Measurements from ENCODE around the gene ZHX3.

ZHX3 gene

DNA sequence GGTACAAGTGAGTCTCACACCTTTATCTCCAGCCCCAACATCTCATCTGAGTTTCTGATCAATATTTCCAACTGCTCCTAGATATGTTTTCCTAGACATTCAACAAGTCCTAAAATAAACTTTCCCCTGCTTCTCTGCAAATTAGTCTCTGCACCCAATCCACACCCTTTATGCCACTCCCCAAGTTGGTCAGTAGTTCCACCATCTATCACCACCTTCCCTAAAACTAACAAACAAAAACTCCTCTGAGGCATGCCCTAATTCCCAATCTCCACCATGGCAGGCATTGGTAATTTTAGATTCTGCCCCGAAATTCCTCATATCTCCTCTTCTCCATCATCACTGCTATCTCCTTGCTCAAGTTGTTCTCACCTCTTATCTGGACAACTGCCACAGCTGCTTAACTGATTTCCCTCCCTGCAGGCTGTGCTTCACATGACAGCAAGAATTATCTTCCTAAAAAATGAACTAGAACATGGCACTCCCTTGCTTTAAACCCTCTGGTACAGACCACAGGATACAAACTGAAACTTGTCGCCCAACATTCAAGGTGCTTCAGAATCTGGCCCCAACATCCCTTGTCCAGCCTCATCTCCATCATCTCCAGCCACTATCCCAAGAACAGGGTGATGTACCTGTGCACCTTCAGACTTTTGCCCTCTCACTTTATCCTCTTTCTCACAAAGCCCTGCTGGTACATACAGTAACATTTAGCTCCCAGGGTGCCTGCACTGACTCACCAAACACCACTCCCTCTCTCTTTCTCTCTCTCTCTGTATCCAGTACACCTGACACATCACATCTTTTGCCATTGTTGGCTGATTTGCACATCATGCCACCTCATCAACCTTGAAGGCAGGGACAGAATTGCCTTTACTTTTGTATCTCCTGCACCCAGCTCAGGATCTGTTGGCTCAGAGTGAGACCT is 55.5 kb downstream of the ZHX3 start:
- Histone ChIP-seq H3F3A (ENCODE audit: low read depth) (no peaks in the 10 kb centered on the region), H4K20me1 (ENCODE audit: insufficient read depth, low read length, poor library complexity, severe bottlenecking) (no peaks in the 10 kb centered on the region), H3K9me2 (replicated peaks; ENCODE audit: low read depth, low read length) (no peaks in the 10 kb centered on the region), H3K4me3 (ENCODE audit: low read length, poor library complexity, severe bottlenecking) (no peak overlapping the region), H3K79me2 (ENCODE audit: insufficient read depth, low read length) (no peaks in the 10 kb centered on the region), H3K9ac (ENCODE audit: low read depth, low read length, poor library complexity, severe bottlenecking) (no peak overlapping the region), H3K4me2 (ENCODE audit: low read depth, low read length, poor library complexity, severe bottlenecking) (no peak overlapping the region), H3K4me1 (ENCODE audit: insufficient read depth, low read length, poor library complexity, severe bottlenecking) (peaks cover 14% of the 10 kb centered on the region), H2AFZ (ENCODE audit: low read length) (no peak overlapping the region), H3K36me3 (ENCODE audit: insufficient read depth, low read length) (no peaks in the 10 kb centered on the region), H3K27me3 (ENCODE audit: insufficient read depth, low read length, poor library complexity, severe bottlenecking) (no peaks in the 10 kb centered on the region), H3K9me3 (ENCODE audit: insufficient read depth, low read depth, low read length) (no peaks in the 10 kb centered on the region)
- TF ChIP-seq, protein P1, sequence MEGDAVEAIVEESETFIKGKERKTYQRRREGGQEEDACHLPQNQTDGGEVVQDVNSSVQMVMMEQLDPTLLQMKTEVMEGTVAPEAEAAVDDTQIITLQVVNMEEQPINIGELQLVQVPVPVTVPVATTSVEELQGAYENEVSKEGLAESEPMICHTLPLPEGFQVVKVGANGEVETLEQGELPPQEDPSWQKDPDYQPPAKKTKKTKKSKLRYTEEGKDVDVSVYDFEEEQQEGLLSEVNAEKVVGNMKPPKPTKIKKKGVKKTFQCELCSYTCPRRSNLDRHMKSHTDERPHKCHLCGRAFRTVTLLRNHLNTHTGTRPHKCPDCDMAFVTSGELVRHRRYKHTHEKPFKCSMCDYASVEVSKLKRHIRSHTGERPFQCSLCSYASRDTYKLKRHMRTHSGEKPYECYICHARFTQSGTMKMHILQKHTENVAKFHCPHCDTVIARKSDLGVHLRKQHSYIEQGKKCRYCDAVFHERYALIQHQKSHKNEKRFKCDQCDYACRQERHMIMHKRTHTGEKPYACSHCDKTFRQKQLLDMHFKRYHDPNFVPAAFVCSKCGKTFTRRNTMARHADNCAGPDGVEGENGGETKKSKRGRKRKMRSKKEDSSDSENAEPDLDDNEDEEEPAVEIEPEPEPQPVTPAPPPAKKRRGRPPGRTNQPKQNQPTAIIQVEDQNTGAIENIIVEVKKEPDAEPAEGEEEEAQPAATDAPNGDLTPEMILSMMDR (conservative IDR thresholded peaks at IDR 0.05; ENCODE audit: low read length), result no peak
- TF ChIP-seq EZH2phosphoT487 (IDR thresholded peaks at IDR 0.05; ENCODE audit: borderline replicate concordance), result no peak

DNA sequence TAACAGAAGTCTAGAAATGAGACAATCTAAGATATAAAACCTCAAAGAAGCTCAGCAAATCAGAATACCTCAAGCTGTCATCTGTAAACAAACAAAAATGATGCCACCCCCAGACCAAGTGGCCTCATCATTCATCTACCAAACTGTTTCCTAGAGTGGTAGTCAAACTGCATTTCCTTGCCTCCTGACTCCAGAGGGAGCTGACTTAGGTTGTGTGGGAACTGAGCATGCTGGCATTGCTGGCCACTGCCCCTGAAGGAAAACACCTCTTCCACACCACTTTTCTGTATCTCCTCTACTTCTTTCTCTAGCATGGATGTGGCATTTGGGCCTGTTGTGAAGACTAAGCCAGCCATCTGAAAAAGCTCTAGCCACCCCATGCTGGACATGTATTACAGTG is 56.3 kb downstream of the ZHX3 start:
- Histone ChIP-seq H3K36me3 (ENCODE audit: insufficient read depth, low read length) (no peaks in the 10 kb centered on the region), H3K27me3 (ENCODE audit: insufficient read depth, low read length, poor library complexity, severe bottlenecking) (no peaks in the 10 kb centered on the region), H3K4me1 (ENCODE audit: insufficient read depth, low read length, poor library complexity, severe bottlenecking) (peaks cover 14% of the 10 kb centered on the region), H3K79me2 (ENCODE audit: insufficient read depth, low read length) (no peaks in the 10 kb centered on the region), H4K20me1 (ENCODE audit: insufficient read depth, low read length, poor library complexity, severe bottlenecking) (no peaks in the 10 kb centered on the region), H3K9me2 (replicated peaks; ENCODE audit: low read depth, low read length) (no peaks in the 10 kb centered on the region), H2AFZ (ENCODE audit: low read length) (no peak overlapping the region), H3F3A (ENCODE audit: low read depth) (no peaks in the 10 kb centered on the region), H3K9me3 (ENCODE audit: insufficient read depth, low read depth, low read length) (no peaks in the 10 kb centered on the region), H3K4me3 (ENCODE audit: low read length, poor library complexity, severe bottlenecking) (no peak overlapping the region), H3K4me2 (ENCODE audit: low read depth, low read length, poor library complexity, severe bottlenecking) (no peak overlapping the region), H3K9ac (ENCODE audit: low read depth, low read length, poor library complexity, severe bottlenecking) (no peak overlapping the region)
- TF ChIP-seq, protein P1 (conservative IDR thresholded peaks at IDR 0.05; ENCODE audit: low read length), result no peak
- no peak for TF ChIP-seq EZH2phosphoT487 (IDR thresholded peaks at IDR 0.05; ENCODE audit: borderline replicate concordance)

DNA sequence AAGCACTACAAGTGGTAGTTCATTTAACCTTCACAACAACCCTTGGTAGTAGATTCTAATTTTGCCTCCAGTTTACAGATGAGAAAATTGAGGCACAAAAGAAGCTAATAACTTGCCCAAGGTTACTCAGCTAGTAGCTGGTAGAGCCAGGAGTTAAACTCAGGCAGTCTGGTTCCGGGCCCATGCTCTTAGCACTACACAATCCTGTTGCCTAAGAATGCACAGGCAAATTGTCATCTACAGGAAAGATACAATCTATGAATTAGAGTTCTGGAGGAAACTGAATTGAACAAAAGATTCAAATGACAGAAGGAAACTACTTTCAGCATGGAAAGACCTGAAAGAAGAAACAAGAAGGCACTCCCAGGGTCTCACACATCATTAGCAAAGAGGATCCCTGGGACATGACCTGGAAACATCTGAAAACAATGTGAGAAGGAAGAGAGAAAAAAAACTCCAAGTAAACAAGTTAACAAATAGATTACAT is 56.8 kb downstream of the ZHX3 start:
- Histone ChIP-seq H3F3A (ENCODE audit: low read depth) (no peaks in the 10 kb centered on the region), H3K36me3 (ENCODE audit: insufficient read depth, low read length) (no peaks in the 10 kb centered on the region)

More for the DNA sequence above, 56.8 kb downstream of the ZHX3 start:
- Histone ChIP-seq H3K79me2 (ENCODE audit: insufficient read depth, low read length) (no peaks in the 10 kb centered on the region), H3K4me3 (ENCODE audit: low read length, poor library complexity, severe bottlenecking) (no peak overlapping the region), H3K27me3 (ENCODE audit: insufficient read depth, low read length, poor library complexity, severe bottlenecking) (no peaks in the 10 kb centered on the region), H2AFZ (ENCODE audit: low read length) (no peak overlapping the region), H4K20me1 (ENCODE audit: insufficient read depth, low read length, poor library complexity, severe bottlenecking) (no peaks in the 10 kb centered on the region), H3K9me3 (ENCODE audit: insufficient read depth, low read depth, low read length) (no peaks in the 10 kb centered on the region), H3K9ac (ENCODE audit: low read depth, low read length, poor library complexity, severe bottlenecking) (no peak overlapping the region), H3K4me1 (ENCODE audit: insufficient read depth, low read length, poor library complexity, severe bottlenecking) (peaks cover 14% of the 10 kb centered on the region), H3K4me2 (ENCODE audit: low read depth, low read length, poor library complexity, severe bottlenecking) (no peak overlapping the region), H3K9me2 (replicated peaks; ENCODE audit: low read depth, low read length) (no peaks in the 10 kb centered on the region)
- no peak for TF ChIP-seq EZH2phosphoT487 (IDR thresholded peaks at IDR 0.05; ENCODE audit: borderline replicate concordance)
- TF ChIP-seq, protein P1 (conservative IDR thresholded peaks at IDR 0.05; ENCODE audit: low read length), result no peak
